HCT116 (cell line): ENCODE data around the gene POSTN. TPM values are rescaled to one million over a fixed set of nuclear protein-coding genes. Genes with fewer than 3 reads are reported as not detected.

ENCODE experiments used
- ATAC-seq: fragments of 200-7000 bp; cut with Tn5 transposase; 2 replicates; pipeline ENCODE4 v1.9.1; 2020; ENCODE audit warnings: mild to moderate bottlenecking, moderate library complexity
- BruUV-seq: library from RNA; stranded (reverse); fragments of 400-500 nt; replicated peaks from 2 replicates; lab custom pipeline; 2021; lab: Mats Ljungman, UMichigan
- CTCF ChIA-PET: fragments of 300-600 bp; sonication (Branson Sonifier 250); formaldehyde crosslinking; loops from one replicate; lab custom pipeline; 2021; ENCODE audit warnings: antibody characterized with exemption; lab: Charles Lee
- POLR2A ChIA-PET: fragments of 300-600, 350-600 bp; sonication (Branson Sonifier 250); formaldehyde crosslinking; loops from one replicate; lab custom pipeline; 2021; ENCODE audit warnings: antibody characterized with exemption; lab: Charles Lee
- RAD21 ChIA-PET, 2 experiments: fragments of 300-600 bp; sonication (Branson Sonifier 250); formaldehyde crosslinking; loops; one replicate each; lab custom pipeline; 2023; ENCODE audit warnings: low total read pairs in 2 of 2; ENCODE audit not compliant: uncharacterized antibody in 2 of 2, unreplicated experiment in 2 of 2, low non-redundant PET in 1 of 2; lab: Charles Lee
- DNase-seq: peaks from one replicate; pipeline ENCODE4 v3.0.0-alpha.2; 2010; ENCODE audit warnings: low read depth, low spot score
- H2AFZ ChIP-seq: fragments of 200-600 bp; shearing (Covaris generic), sonication (generic); 2 replicates; pipeline ENCODE4 v1.6.1; 2017; ENCODE audit warnings: low read depth, mixed run types, mixed read lengths, antibody characterized with exemption, low read length; ENCODE audit not compliant: poor library complexity, severe bottlenecking
- H3K27ac ChIP-seq: 2 replicates; pipeline ENCODE4 v1.5.1; 2012; ENCODE audit warnings: low read depth, low read length
- H3K27me3 ChIP-seq: fragments of 200-600 bp; sonication (generic); 2 replicates; pipeline ENCODE4 v1.6.1; 2016; ENCODE audit warnings: mixed run types, low read length, mixed read lengths; ENCODE audit not compliant: insufficient read depth
- H3K36me3 ChIP-seq, 2 experiments: fragments of 200-500 bp in 1 of 2; fragments of 200-600 bp in 1 of 2; sonication (Bioruptor generic) in 1 of 2; sonication (generic) in 1 of 2; 2 replicates each; pipeline versions ENCODE4 v1.5.1 to v1.6.1; 2014 to 2016; ENCODE audit warnings: low read length in 2 of 2, inconsistent platforms in 1 of 2, mixed read lengths in 1 of 2, mixed run types in 1 of 2; ENCODE audit not compliant: insufficient read depth in 2 of 2, control insufficient read depth in 1 of 2
- H3K4me1 ChIP-seq, 2 experiments: fragments of 200-600 bp in 1 of 2; sonication (generic) in 1 of 2; 2 replicates each; pipeline versions ENCODE4 v1.5.1 to v1.6.1; 2012 to 2017; ENCODE audit warnings: low read length in 2 of 2, inconsistent platforms in 1 of 2, mild to moderate bottlenecking in 1 of 2, mixed read lengths in 1 of 2, mixed run types in 1 of 2, moderate library complexity in 1 of 2; ENCODE audit not compliant: insufficient read depth in 2 of 2, control insufficient read depth in 1 of 2
- H3K4me2 ChIP-seq: fragments of 200-600 bp; sonication (generic); 2 replicates; pipeline ENCODE4 v1.6.1; 2017; ENCODE audit warnings: mixed run types, low read length, mixed read lengths
- H3K4me3 ChIP-seq, 2 experiments: fragments of 200-600 bp in 1 of 2; sonication (generic) in 1 of 2; replicated peaks in 1 of 2; 2 replicates each; pipeline ENCODE4 v1.5.1; 2011 to 2016; ENCODE audit warnings: low read length in 2 of 2, control low read depth in 1 of 2, low read depth in 1 of 2, mild to moderate bottlenecking in 1 of 2, mixed read lengths in 1 of 2, mixed run types in 1 of 2
- H3K79me2 ChIP-seq: fragments of 200-600 bp; sonication (generic); 2 replicates; pipeline ENCODE4 v1.6.1; 2017; ENCODE audit warnings: mild to moderate bottlenecking, mixed run types, low read length, moderate library complexity, mixed read lengths; ENCODE audit not compliant: insufficient read depth
- H3K9ac ChIP-seq: fragments of 200-600 bp; sonication (generic); 2 replicates; pipeline ENCODE4 v1.6.1; 2016; ENCODE audit warnings: low read length, mixed read lengths
- H3K9me2 ChIP-seq: fragments of 200-600 bp; sonication (generic), shearing (Covaris generic); 2 replicates; pipeline ENCODE4 v1.6.1; 2017; ENCODE audit warnings: mixed run types, mild to moderate bottlenecking, moderate library complexity; ENCODE audit not compliant: insufficient read depth
- H3K9me3 ChIP-seq, 2 experiments: fragments of 200-500 bp in 1 of 2; fragments of 200-600 bp in 1 of 2; sonication (Bioruptor generic) in 1 of 2; sonication (generic) in 1 of 2; 2 replicates each; pipeline ENCODE4 v1.6.1; 2014 to 2017; ENCODE audit warnings: low read length in 2 of 2, mixed read lengths in 2 of 2, inconsistent platforms in 1 of 2, low read depth in 1 of 2, mild to moderate bottlenecking in 1 of 2, mixed run types in 1 of 2, moderate library complexity in 1 of 2; ENCODE audit not compliant: control insufficient read depth in 1 of 2, insufficient read depth in 1 of 2
- H4K20me1 ChIP-seq: fragments of 200-600 bp; sonication (generic), shearing (Covaris generic); 2 replicates; pipeline ENCODE4 v1.6.1; 2017; ENCODE audit warnings: mixed run types, mild to moderate bottlenecking, moderate library complexity; ENCODE audit not compliant: insufficient read depth
- ATF3 ChIP-seq: IDR thresholded peaks from 2 replicates; pipeline ENCODE4 v1.6.1; 2012
- CBX3 ChIP-seq: IDR thresholded peaks from 2 replicates; pipeline ENCODE4 v1.6.1; 2012; ENCODE audit warnings: low read depth
- CTCF ChIP-seq, 3 experiments: fragments of 200-600 bp in 1 of 3; sonication (generic) in 1 of 3; IDR thresholded peaks in 2 of 3; conservative IDR thresholded peaks in 1 of 3; 2 replicates each; pipeline ENCODE4 v1.5.1; 2012 to 2017; ENCODE audit warnings: low read depth in 2 of 3, low read length in 2 of 3, antibody characterized with exemption in 1 of 3, borderline replicate concordance in 1 of 3, control low read depth in 1 of 3, mild to moderate bottlenecking in 1 of 3, mixed read lengths in 1 of 3, mixed run types in 1 of 3, moderate library complexity in 1 of 3; ENCODE audit not compliant: insufficient read depth in 1 of 3
- EGR1 ChIP-seq: IDR thresholded peaks from 2 replicates; pipeline ENCODE4 v1.6.1; 2012; ENCODE audit warnings: low read depth
- EZH2 ChIP-seq: fragments of 200-600 bp; sonication (generic); IDR thresholded peaks from 2 replicates; pipeline ENCODE4 v1.6.1; 2017; ENCODE audit warnings: antibody characterized with exemption, mixed run types
- FOSL1 ChIP-seq: IDR thresholded peaks from 2 replicates; pipeline ENCODE4 v1.6.1; 2012; ENCODE audit warnings: low read depth
- JUND ChIP-seq: IDR thresholded peaks from 2 replicates; pipeline ENCODE4 v1.6.1; 2012
- MAX ChIP-seq: IDR thresholded peaks from 2 replicates; pipeline ENCODE4 v1.6.1; 2012
- POLR2A ChIP-seq: IDR thresholded peaks from 2 replicates; pipeline ENCODE4 v1.7.0; 2011; ENCODE audit warnings: borderline replicate concordance; ENCODE audit not compliant: insufficient read depth, insufficient read length; ENCODE audit errors: extremely low read depth
- RAD21 ChIP-seq: IDR thresholded peaks from 2 replicates; pipeline ENCODE4 v1.6.1; 2012; ENCODE audit warnings: low read depth, mild to moderate bottlenecking
- SIN3A ChIP-seq: IDR thresholded peaks from 2 replicates; pipeline ENCODE4 v1.6.1; 2012; ENCODE audit warnings: low read depth
- SP1 ChIP-seq: IDR thresholded peaks from 2 replicates; pipeline ENCODE4 v1.6.1; 2012; ENCODE audit warnings: low read depth
- SRF ChIP-seq: IDR thresholded peaks from 2 replicates; pipeline ENCODE4 v1.6.1; 2012; ENCODE audit warnings: low read depth
- TCF7L2 ChIP-seq: IDR thresholded peaks from 2 replicates; pipeline ENCODE4 v1.7.0; 2011; ENCODE audit warnings: borderline replicate concordance, inconsistent platforms; ENCODE audit not compliant: insufficient read depth, insufficient read length; ENCODE audit errors: extremely low read depth
- ZBTB33 ChIP-seq: IDR thresholded peaks from 2 replicates; pipeline ENCODE4 v1.6.1; 2011; ENCODE audit warnings: mild to moderate bottlenecking, low read length, moderate library complexity; ENCODE audit not compliant: insufficient replicate concordance; ENCODE audit errors: extremely low read depth
- ZFX ChIP-seq: fragments of 450-650 bp; IDR thresholded peaks from 2 replicates; pipeline ENCODE4 v1.6.1; 2017
- ZNF274 ChIP-seq: fragments of 200-500 bp; sonication (Bioruptor generic); IDR thresholded peaks from 2 replicates; pipeline ENCODE4 v1.6.1; 2014; ENCODE audit warnings: mild to moderate bottlenecking, low read depth, low read length, inconsistent platforms
- intact Hi-C: fragments of 100-400 bp; cut with micrococcal nuclease; formaldehyde crosslinking; loops from 2 replicates; pipeline ENCODE4 v1.10.0; 2022
- total RNA-seq: library from RNA; stranded (reverse); gene quantifications from one replicate; pipeline ENCODE4 v1.2.1, GENCODE V29; 2021; ENCODE audit not compliant: unreplicated experiment

Gene POSTN
- total RNA-seq, 1 experiment from 2014 or later: not detected

- Histone ChIP-seq H3K36me3 (no peaks in the 10 kb centered on the region), H3K4me2 (no peak overlapping the region), H3K79me2 (no peaks in the 10 kb centered on the region), H3K9me3 (peaks cover 8 to 26% of the 10 kb centered on the region in 2 experiments; a peak in 2 of 4 replicates), H4K20me1 (no peaks in the 10 kb centered on the region), H3K27ac (no peak overlapping the region), H3K4me3 (no peak overlapping the region), H3K4me1 (no peaks in the 10 kb centered on the region), H2AFZ (no peak overlapping the region), H3K9ac (no peak overlapping the region), H3K9me2 (no peaks in the 10 kb centered on the region), H3K27me3 (no peaks in the 10 kb centered on the region)
- CTCF ChIA-PET: no interaction called here
- BruUV-seq: no TSS peak
- no peak for DNase-seq
- ATAC-seq: no peak
- POLR2A ChIA-PET: no interaction called here
- intact Hi-C loops: no loop called here
- no peak for TF ChIP-seq ATF3
- TF ChIP-seq TCF7L2: no peak
- no peak for TF ChIP-seq ZFX
- TF ChIP-seq SRF: no peak
- no peak for TF ChIP-seq SP1
- TF ChIP-seq EZH2: no peak
- TF ChIP-seq FOSL1: no peak
- no peak for TF ChIP-seq MAX
- TF ChIP-seq RAD21: no peak
- RAD21 ChIA-PET: no interaction called here
These were observed 58.5 kb downstream of the POSTN start for GRCh38 chr13:37539976-37540605.

- ChIA-PET CTCF (no interaction called here), RAD21 (no interaction called here), POLR2A (no interaction called here)
- Histone ChIP-seq H3K4me3 (no peak overlapping the region), H3K9ac (no peak overlapping the region), H4K20me1 (no peaks in the 10 kb centered on the region), H3K27ac (no peak overlapping the region), H3K9me2 (no peaks in the 10 kb centered on the region), H3K79me2 (no peaks in the 10 kb centered on the region), H3K4me2 (no peak overlapping the region), H3K9me3 (peaks cover 8 to 25% of the 10 kb centered on the region in 2 experiments; a peak in 2 of 4 replicates), H3K36me3 (no peaks in the 10 kb centered on the region), H3K4me1 (no peaks in the 10 kb centered on the region), H3K27me3 (no peaks in the 10 kb centered on the region), H2AFZ (no peak overlapping the region)
- ATAC-seq (no peak), DNase-seq (no peak)
- intact Hi-C loops: no loop called here
- no TSS peak for BruUV-seq
- no peak for TF ChIP-seq ZBTB33
- TF ChIP-seq FOSL1: no peak
- no peak for TF ChIP-seq CBX3
- TF ChIP-seq SRF: no peak
- no peak for TF ChIP-seq EGR1
- no peak for TF ChIP-seq JUND
- TF ChIP-seq CTCF (IDR thresholded peaks at IDR 0.05 in 2 of 3, conservative IDR thresholded peaks at IDR 0.05 in 1 of 3; ENCODE audit: borderline replicate concordance in 1 of 3, insufficient read depth in 1 of 3, low read depth in 2 of 3, low read length in 2 of 3): no peak
- no peak for TF ChIP-seq ZNF274
- no peak for TF ChIP-seq POLR2A
- no peak for TF ChIP-seq SP1
- no peak for TF ChIP-seq TCF7L2
- TF ChIP-seq ZFX: no peak
- TF ChIP-seq SIN3A: no peak
These were observed 59.4 kb downstream of the POSTN start for GRCh38 chr13:37539170-37539569.
